Astrocyte of the spinal cord (primary cell): Measurements from ENCODE around the gene PRKAG2.

Source experiments
- DNase-seq: peaks from one replicate; pipeline ENCODE4 v3.0.0; 2011; ENCODE audit warnings: low read depth, low spot score
- H3K4me3 ChIP-seq: 2 replicates; pipeline ENCODE4 v1.5.1; 2011; ENCODE audit warnings: low read depth, mild to moderate bottlenecking, low read length, moderate library complexity
- in situ Hi-C: cut with HindIII; loops from 2 replicates; pipeline ENCODE4 v1.10.0; 2017; ENCODE audit warnings: low sequenced_read_pairs
- TF ChIP-seq, protein P1 (sequence below): IDR thresholded peaks from 2 replicates; pipeline ENCODE4 v1.5.1; 2012; ENCODE audit warnings: low read depth, mild to moderate bottlenecking, low read length, inconsistent platforms

The PRKAG2 gene

DNA sequence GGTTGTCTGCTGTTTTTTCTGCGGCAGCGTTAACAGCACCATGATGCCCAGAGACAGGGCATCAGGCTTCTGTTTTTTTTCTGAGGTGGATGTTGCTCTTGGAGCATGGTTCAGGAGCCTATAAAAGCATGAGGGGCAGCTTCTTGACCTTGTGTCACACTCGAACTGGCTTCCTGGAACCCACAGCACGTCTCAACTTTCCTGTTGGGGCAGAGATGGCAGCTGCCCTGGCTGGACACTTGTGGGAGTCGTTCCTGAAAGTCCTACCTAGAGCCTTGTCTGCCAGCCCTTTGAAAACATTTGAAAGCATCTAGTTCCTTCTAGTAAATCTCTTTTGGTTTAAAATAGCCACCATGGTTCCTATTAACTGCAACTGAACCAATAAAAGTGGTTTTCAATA lies 28.9 kb upstream of the PRKAG2 start:
- DNase-seq: no peak
- no peak overlapping the region for H3K4me3 ChIP-seq
- TF ChIP-seq, protein P1, sequence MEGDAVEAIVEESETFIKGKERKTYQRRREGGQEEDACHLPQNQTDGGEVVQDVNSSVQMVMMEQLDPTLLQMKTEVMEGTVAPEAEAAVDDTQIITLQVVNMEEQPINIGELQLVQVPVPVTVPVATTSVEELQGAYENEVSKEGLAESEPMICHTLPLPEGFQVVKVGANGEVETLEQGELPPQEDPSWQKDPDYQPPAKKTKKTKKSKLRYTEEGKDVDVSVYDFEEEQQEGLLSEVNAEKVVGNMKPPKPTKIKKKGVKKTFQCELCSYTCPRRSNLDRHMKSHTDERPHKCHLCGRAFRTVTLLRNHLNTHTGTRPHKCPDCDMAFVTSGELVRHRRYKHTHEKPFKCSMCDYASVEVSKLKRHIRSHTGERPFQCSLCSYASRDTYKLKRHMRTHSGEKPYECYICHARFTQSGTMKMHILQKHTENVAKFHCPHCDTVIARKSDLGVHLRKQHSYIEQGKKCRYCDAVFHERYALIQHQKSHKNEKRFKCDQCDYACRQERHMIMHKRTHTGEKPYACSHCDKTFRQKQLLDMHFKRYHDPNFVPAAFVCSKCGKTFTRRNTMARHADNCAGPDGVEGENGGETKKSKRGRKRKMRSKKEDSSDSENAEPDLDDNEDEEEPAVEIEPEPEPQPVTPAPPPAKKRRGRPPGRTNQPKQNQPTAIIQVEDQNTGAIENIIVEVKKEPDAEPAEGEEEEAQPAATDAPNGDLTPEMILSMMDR: no peak
- in situ Hi-C loops: no loop called here

DNA sequence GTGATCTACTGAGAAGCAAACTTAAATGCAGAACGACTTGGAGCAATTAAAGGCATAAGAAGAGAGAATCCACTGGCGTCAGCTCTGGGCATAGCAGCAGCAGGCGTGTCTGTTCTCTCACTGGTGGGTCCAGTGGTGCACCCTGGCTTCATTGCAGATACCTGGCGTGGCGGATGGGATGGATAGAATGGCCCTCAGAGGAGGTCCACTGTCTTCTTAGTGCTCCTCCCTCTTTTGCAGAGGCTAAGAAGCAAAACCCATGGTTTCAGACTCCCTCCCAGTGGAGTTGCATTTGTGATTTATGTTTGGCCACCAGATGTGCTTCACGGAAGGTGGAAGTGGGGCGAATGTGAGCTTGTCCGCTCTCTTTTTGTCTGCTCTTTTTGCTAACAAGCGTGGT lies 28.4 kb upstream of the PRKAG2 start:
- DNase-seq: no peak
- H3K4me3 ChIP-seq: no peak overlapping the region
- TF ChIP-seq, protein P1: no peak
- in situ Hi-C loops: no loop called here

DNA sequence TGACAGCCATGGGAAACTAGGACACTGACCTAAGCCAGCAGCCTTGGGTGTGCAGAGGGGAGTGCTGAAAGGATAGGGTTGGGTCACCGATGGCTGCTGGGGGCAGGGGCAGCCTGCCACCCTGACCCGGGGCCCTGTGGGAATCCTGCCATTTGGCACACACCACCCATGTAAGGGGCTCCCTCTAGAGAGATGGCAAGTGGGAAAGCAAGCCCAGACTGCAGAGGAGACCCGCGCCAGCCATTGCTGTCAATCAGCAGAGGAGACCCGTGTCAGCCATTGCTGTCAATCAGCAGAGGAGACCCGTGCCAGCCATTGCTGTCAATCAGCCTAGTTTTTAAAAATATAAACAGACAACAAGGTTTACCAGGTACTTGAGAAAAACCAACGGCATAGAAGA lies 27.4 kb upstream of the PRKAG2 start:
- TF ChIP-seq, protein P1: no peak
- no peak for DNase-seq
- H3K4me3 ChIP-seq: no peak overlapping the region
- in situ Hi-C loops: no loop called here

DNA sequence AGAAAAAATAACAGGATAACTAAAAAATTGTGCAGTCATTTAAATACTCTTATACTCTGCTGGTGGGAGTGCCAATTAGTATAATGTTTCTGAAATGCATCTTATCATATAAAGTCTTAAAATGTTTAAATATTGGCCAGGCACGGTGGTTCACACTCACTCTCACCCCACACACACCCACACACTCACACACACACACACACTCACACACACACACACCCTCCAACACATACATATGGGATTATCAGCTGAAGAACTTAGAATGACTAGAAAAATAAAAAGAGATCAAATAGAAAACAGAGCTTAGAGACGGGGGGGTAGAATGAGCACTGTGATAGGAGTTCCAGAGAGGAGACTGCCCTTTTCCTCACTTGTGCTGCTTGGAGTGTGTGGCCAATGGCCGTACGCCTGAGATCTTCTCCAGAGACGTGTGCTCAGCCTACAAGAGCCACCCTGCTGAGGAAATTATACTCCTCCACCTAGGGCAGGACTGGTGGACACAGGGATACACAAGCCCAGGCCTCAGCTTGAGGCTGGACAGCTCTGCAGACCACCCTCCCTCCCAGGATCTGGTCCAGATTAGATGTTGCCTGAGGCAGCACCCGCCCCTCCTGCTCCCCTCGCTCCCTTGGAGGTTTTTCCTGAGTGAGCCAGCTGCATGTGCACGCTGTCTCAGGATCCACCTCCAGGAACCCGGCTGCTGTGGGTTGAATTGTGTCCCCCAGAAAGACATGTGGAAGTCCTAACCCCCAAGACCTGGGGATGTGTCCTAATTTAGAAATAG lies 26.5 kb upstream of the PRKAG2 start:
- in situ Hi-C loops: no loop called here
- TF ChIP-seq, protein P1: no peak

DNA sequence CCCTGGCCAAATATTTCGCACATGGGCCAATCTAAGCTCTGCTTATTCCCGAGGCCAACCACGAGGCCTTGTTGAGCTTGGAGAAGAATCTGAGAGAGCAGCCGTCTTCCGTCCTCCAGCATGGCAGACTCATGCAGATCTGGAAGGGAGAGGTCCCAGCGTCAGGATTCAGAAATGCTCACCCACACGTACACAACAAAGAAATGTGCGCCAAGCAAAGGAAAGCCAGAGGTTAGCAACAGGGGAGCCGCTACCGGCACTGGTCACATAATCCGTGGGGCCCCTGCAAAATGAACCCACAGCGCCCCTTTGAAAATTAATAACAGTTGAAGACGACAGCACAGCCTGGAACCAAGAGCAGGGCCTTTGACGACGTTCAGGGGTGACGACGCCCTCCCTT lies 25.4 kb upstream of the PRKAG2 start:
- in situ Hi-C loops: no loop called here
- no peak for DNase-seq
- TF ChIP-seq, protein P1: no peak
- no peak overlapping the region for H3K4me3 ChIP-seq

More for the DNA sequence above, 26.5 kb upstream of the PRKAG2 start:
- DNase-seq: no peak
- H3K4me3 ChIP-seq: no peak overlapping the region

DNA sequence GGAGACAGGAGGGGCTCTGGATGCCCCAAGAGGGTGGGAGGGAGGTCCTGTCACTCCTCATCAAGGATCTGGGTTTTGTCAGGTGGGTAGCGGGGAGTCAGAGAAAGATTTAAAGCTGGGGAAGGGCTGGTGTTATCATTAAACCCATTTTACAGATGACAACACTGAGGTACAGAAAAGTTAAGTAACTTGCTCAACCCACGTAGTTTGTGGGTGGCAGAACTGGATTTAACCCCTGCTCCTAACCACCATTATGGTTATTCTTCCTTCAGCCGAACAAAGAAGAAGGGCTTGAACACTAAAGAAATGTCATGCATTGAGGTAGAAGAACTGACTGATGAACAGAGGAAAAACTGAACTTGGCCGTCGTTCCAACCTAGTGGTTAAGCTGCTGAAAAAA lies 24.9 kb upstream of the PRKAG2 start:
- DNase-seq: no peak
- TF ChIP-seq, protein P1: no peak
- no peak overlapping the region for H3K4me3 ChIP-seq
- in situ Hi-C loops: no loop called here
